ENCODE results near the gene SH3BGRL2. TPM values are rescaled to one million over a fixed set of nuclear protein-coding genes. Genes with fewer than 3 reads are reported as not detected.
"Not testable (repeated sequence)": the region's sequence is repeated elsewhere in the genome, so short reads cannot be mapped to it uniquely, and the experiment has no call there.

Gene SH3BGRL2
- total and polyA plus RNA-seq, 7 donors: 16.0 to 115 (median 30.6) TPM

- DNase-seq: no peak
- TF ChIP-seq EP300 (IDR thresholded peaks at IDR 0.05): no peak
- Histone ChIP-seq H3K9me3 (no peaks in the 10 kb centered on the region), H3K27me3 (no peaks in the 10 kb centered on the region), H3K4me3 (no peak overlapping the region), H3K4me1 (peaks cover 0 to 4% (median 0%) of the 10 kb centered on the region in 4 donors), H3K36me3 (no peaks in the 10 kb centered on the region), H3K27ac (no peak overlapping the region)
- intact Hi-C loops (cut with DNase I): no loop called here
- WGBS, 2 donors: 60 to 71% methylated on average over 3 of the region's 3 CpGs
These were observed 19.8 kb downstream of the SH3BGRL2 start for GRCh38 chr6:79650950-79651349.

GRCh38 chr6:79656134-79656533 lies 25.0 kb downstream of the SH3BGRL2 start:
- Histone ChIP-seq H3K4me1 (no peaks in the 10 kb centered on the region), H3K4me3 (no peak overlapping the region), H3K36me3 (no peaks in the 10 kb centered on the region), H3K27ac (no peak overlapping the region), H3K9me3 (no peaks in the 10 kb centered on the region), H3K27me3 (no peaks in the 10 kb centered on the region)
- WGBS, 2 donors: 94 to 97% methylated on average over 3 of the region's 3 CpGs
- intact Hi-C loops (cut with DNase I): no loop called here
- DNase-seq: no peak
- TF ChIP-seq POLR2A (IDR thresholded peaks at IDR 0.05) (no peak), POLR2AphosphoS5 (IDR thresholded peaks at IDR 0.05) (no peak), EP300 (IDR thresholded peaks at IDR 0.05) (no peak)
- TF ChIP-seq, protein P1, sequence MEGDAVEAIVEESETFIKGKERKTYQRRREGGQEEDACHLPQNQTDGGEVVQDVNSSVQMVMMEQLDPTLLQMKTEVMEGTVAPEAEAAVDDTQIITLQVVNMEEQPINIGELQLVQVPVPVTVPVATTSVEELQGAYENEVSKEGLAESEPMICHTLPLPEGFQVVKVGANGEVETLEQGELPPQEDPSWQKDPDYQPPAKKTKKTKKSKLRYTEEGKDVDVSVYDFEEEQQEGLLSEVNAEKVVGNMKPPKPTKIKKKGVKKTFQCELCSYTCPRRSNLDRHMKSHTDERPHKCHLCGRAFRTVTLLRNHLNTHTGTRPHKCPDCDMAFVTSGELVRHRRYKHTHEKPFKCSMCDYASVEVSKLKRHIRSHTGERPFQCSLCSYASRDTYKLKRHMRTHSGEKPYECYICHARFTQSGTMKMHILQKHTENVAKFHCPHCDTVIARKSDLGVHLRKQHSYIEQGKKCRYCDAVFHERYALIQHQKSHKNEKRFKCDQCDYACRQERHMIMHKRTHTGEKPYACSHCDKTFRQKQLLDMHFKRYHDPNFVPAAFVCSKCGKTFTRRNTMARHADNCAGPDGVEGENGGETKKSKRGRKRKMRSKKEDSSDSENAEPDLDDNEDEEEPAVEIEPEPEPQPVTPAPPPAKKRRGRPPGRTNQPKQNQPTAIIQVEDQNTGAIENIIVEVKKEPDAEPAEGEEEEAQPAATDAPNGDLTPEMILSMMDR (IDR thresholded peaks at IDR 0.05): no peak

DNA sequence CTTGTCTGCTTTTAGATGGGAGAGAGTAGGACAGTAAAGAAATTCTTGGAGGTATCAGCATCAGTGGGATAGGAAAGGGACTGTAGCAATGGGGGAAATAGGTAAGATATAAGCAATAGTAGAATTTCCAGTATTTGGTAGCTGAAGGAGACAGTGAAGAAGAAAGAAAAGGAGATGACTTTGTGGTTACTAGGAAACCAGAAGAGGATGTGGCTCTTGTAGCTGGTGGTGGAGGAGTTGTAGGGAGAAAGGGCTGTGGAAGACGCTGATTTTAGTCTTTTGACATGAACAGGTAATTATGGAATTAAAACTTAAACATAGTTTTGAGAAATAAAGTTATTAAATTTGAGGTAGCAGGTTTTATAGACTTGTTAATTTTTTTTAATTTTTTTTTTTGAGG lies 26.1 kb downstream of the SH3BGRL2 start:
- H3K36me3 ChIP-seq: no peaks in the 10 kb centered on the region
- no peak overlapping the region for H3K4me3 ChIP-seq
- WGBS, 2 donors: 45 to 86% methylated on average over 1 of the region's 1 CpG
- no peaks in the 10 kb centered on the region for H3K9me3 ChIP-seq
- TF ChIP-seq POLR2AphosphoS5 (IDR thresholded peaks at IDR 0.05) (no peak), EP300 (IDR thresholded peaks at IDR 0.05) (no peak), POLR2A (IDR thresholded peaks at IDR 0.05) (no peak)
- TF ChIP-seq, protein P1 (IDR thresholded peaks at IDR 0.05): no peak
- intact Hi-C loops (cut with DNase I): no loop called here
- H3K27me3 ChIP-seq: no peaks in the 10 kb centered on the region
- no peak overlapping the region for H3K27ac ChIP-seq
- DNase-seq: no peak
- no peaks in the 10 kb centered on the region for H3K4me1 ChIP-seq

- intact Hi-C loops (cut with DNase I); H3K4me3 ChIP-seq; H3K27ac ChIP-seq; H3K9me3 ChIP-seq; DNase-seq; H3K36me3 ChIP-seq; H3K27me3 ChIP-seq; H3K4me1 ChIP-seq: not testable (repeated sequence)
- 21 to 63% methylated on average over 6 of the region's 6 CpGs for WGBS, 2 donors
These were observed 32.5 kb downstream of the SH3BGRL2 start for GRCh38 chr6:79663655-79664054.

DNA sequence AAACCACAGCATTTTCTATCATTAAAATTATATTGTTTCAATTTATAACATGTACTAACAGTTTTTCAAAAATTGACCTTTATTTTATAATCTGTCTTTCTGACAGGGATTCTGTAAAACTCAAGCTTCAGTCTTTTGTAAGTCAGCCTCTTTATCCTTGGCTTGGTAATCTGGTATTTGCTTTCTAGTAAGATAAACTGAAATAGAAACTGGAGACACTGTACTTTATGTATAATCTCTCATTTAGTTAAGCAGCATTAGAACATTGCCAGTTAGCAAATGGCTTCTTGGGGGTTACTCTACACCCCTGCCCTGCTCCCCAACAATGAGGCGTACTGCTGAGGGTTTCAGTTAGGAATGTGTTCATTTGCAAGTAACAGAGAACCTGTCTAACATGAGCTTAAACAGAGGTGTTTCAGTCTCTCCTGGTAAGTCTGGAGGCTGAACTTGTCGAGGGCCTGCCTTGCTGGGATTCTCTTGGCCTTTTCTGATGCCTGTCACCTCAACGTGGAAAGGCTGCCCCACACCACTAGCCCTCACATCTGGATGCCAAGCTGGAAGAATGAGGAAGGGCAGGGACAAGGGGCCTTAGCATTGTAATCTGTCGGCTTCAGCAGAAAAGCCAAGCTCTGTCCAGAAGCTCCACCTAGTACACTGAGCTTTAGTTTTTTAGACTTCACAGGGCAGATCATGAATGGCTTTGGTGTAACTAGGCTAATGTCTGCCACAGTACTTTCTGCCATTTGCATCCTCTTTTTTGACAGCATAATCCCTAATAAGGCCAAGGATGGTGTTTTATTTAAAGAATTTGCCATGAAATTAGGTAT lies 34.8 kb downstream of the SH3BGRL2 start:
- TF ChIP-seq POLR2AphosphoS5 (IDR thresholded peaks at IDR 0.05) (no peak), POLR2A (IDR thresholded peaks at IDR 0.05) (no peak), EP300 (IDR thresholded peaks at IDR 0.05) (no peak)
- TF ChIP-seq, protein P1 (IDR thresholded peaks at IDR 0.05): no peak
- no peak overlapping the region for H3K27ac ChIP-seq
- DNase-seq: no peak
- 72 to 73% methylated on average over 4 of the region's 4 CpGs for WGBS, 2 donors
- peaks cover 0 to 3% (median 0%) of the 10 kb centered on the region in 4 donors for H3K4me1 ChIP-seq
- no peak overlapping the region for H3K4me3 ChIP-seq
- intact Hi-C loops (cut with DNase I): no loop called here
- H3K36me3 ChIP-seq: no peaks in the 10 kb centered on the region
- H3K27me3 ChIP-seq: no peaks in the 10 kb centered on the region
- no peaks in the 10 kb centered on the region for H3K9me3 ChIP-seq

GRCh38 chr6:79666634-79667033 lies 35.5 kb downstream of the SH3BGRL2 start:
- Histone ChIP-seq H3K4me3 (no peak overlapping the region), H3K9me3 (no peaks in the 10 kb centered on the region), H3K27me3 (no peaks in the 10 kb centered on the region), H3K4me1 (peaks cover 0 to 10% (median 6%) of the 10 kb centered on the region in 4 donors), H3K36me3 (no peaks in the 10 kb centered on the region), H3K27ac (no peak overlapping the region)
- TF ChIP-seq, protein P1 (IDR thresholded peaks at IDR 0.05): no peak
- TF ChIP-seq POLR2AphosphoS5 (IDR thresholded peaks at IDR 0.05): no peak
- TF ChIP-seq POLR2A (IDR thresholded peaks at IDR 0.05): no peak
- no peak for TF ChIP-seq EP300 (IDR thresholded peaks at IDR 0.05)
- DNase-seq: no peak
- intact Hi-C loops (cut with DNase I): no loop called here
- WGBS, 2 donors: 68 to 90% methylated on average over 1 of the region's 1 CpG

Measured in sigmoid colon (tissue), 7 donors.